ENCODE results near the gene UPK3BL2. TPM values are rescaled to one million over a fixed set of nuclear protein-coding genes. Genes with fewer than 3 reads are reported as not detected.
"Not testable (repeated sequence)": the region's sequence is repeated elsewhere in the genome, so short reads cannot be mapped to it uniquely, and the experiment has no call there.

UPK3BL2 gene
- polyA plus RNA-seq, 4 donors, result 5.8 to 15.4 (median 10.8) TPM

DNA sequence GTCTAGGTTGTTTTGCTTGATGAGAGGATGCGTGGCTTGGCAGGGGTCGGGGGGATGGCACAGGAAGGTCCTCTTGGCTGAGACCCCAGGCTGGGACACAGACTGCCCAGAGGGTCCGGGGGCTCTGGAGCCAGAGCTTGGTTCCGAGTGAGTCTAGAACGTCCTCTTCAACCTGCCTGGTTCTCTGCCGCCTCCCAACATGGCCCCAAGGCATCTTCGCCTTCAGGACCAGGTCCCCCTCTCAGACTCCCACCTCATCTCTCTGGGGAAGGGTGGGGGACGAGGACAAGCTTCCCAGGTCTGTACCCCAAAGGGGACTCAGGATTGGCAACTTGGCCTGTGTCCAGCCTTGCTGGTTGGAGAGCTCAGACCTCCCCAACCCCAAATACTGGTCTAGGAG is 1.4 kb downstream of the UPK3BL2 start:
- not testable (repeated sequence) for H3K36me3 ChIP-seq (ENCODE audit: control insufficient read depth in 3 of 3, insufficient read depth in 2 of 3, low read depth in 1 of 3, low read length in 3 of 3); H3K9me3 ChIP-seq (ENCODE audit: control insufficient read depth in 2 of 2, insufficient read depth in 1 of 2, low read depth in 1 of 2, low read length in 1 of 2); DNase-seq; FAIRE-seq; H3K4me3 ChIP-seq (ENCODE audit: low read depth in 1 of 3, low read length in 3 of 3); H3K4me1 ChIP-seq (ENCODE audit: control insufficient read depth in 3 of 3, insufficient read depth in 2 of 3, low read depth in 1 of 3, low read length in 2 of 3); H3K27me3 ChIP-seq (ENCODE audit: control insufficient read depth in 3 of 3, insufficient read depth in 3 of 3, low read length in 3 of 3); H3K27ac ChIP-seq (ENCODE audit: low read depth in 1 of 3, low read length in 2 of 3)
- WGBS, 3 donors, result 99 to 100% (median 100%) methylated on average over 3 to 4 of the region's 8 CpGs

DNA sequence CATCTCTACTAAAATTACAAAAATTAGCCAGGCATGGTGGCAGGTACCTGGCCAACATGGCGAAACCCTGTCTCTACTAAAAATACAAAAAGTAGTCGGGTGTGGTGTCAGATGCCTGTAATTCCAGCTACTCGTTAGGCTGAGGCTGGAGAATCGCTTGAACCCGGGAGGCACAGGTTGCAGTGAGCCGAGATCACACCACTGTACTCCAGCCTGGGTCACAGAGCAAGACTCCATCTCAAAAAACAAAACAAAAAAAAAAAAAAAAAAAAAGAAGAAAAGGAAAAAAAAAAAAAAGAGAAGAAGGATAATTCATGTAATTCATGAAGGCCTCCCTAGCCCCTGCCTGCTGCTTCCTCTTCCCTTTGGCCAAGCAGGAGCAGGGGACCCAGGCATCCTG is 2.9 kb downstream of the UPK3BL2 start:
- not testable (repeated sequence) for DNase-seq; H3K4me3 ChIP-seq (ENCODE audit: low read depth in 1 of 3, low read length in 3 of 3)

DNA sequence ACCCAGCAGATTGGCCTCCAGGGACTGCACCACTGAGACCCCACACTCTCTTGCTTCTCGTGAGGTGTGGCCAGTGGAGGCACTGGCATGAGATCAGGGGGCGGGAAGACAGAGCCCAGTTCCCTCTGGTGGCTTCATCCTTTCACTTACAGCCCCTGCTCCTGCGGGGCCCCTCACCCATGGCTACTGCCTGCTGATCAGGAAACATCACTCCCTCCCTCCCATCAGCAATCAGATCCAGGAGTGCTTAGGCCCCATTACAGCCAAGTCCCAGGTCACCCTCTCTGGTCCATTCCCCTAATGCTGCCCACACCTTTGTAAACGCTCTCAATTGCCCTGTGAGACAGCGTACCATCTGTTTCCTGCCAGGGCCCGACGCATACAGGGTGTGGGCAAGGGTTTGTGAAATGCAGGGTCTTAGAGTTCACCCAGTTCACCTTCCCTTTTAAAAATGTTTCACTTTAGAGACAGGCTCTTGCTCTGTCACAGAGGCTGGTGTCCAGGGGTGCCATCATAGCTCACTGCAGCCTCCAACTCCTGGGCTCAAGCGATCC is 8.4 kb downstream of the UPK3BL2 start:
- H3K36me3 ChIP-seq (ENCODE audit: control insufficient read depth in 3 of 3, insufficient read depth in 2 of 3, low read depth in 1 of 3, low read length in 3 of 3); H3K9me3 ChIP-seq (ENCODE audit: control insufficient read depth in 2 of 2, insufficient read depth in 1 of 2, low read depth in 1 of 2, low read length in 1 of 2); DNase-seq; H3K27ac ChIP-seq (ENCODE audit: low read depth in 1 of 3, low read length in 2 of 3); H3K27me3 ChIP-seq (ENCODE audit: control insufficient read depth in 3 of 3, insufficient read depth in 3 of 3, low read length in 3 of 3); FAIRE-seq; H3K4me3 ChIP-seq (ENCODE audit: low read depth in 1 of 3, low read length in 3 of 3); H3K4me1 ChIP-seq (ENCODE audit: control insufficient read depth in 3 of 3, insufficient read depth in 2 of 3, low read depth in 1 of 3, low read length in 2 of 3): not testable (repeated sequence)
- 57 to 100% (median 78%) methylated on average over 1 to 4 of the region's 8 CpGs for WGBS, 3 donors

More for the DNA sequence above, 2.9 kb downstream of the UPK3BL2 start:
- 92 to 95% (median 93%) methylated on average over 4 of the region's 6 CpGs for WGBS, 3 donors
- H3K36me3 ChIP-seq (ENCODE audit: control insufficient read depth in 3 of 3, insufficient read depth in 2 of 3, low read depth in 1 of 3, low read length in 3 of 3); FAIRE-seq; H3K4me1 ChIP-seq (ENCODE audit: control insufficient read depth in 3 of 3, insufficient read depth in 2 of 3, low read depth in 1 of 3, low read length in 2 of 3); H3K27ac ChIP-seq (ENCODE audit: low read depth in 1 of 3, low read length in 2 of 3); H3K9me3 ChIP-seq (ENCODE audit: control insufficient read depth in 2 of 2, insufficient read depth in 1 of 2, low read depth in 1 of 2, low read length in 1 of 2); H3K27me3 ChIP-seq (ENCODE audit: control insufficient read depth in 3 of 3, insufficient read depth in 3 of 3, low read length in 3 of 3): not testable (repeated sequence)

DNA sequence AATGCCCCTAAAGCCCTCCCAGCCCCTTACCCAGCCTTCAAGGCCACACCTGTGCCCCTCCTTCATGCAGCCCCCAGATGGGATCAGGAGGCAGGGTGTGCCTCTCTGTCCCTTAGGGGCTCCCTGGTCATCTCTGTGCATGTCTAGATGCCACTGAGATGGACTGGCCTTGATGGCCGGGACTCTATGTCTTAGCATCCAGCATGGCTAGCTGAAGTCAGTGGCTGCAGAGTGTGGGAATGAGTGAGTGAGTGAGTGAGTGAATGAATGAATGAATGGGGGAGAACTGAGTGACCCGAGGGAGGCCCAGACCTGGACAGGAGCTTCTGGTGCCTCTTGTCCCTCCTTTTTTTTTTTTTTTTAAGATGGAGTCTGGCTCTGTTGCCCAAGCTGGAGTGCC is 11.4 kb downstream of the UPK3BL2 start:
- not testable (repeated sequence) for H3K36me3 ChIP-seq (ENCODE audit: control insufficient read depth in 3 of 3, insufficient read depth in 2 of 3, low read depth in 1 of 3, low read length in 3 of 3); H3K4me1 ChIP-seq (ENCODE audit: control insufficient read depth in 3 of 3, insufficient read depth in 2 of 3, low read depth in 1 of 3, low read length in 2 of 3); H3K4me3 ChIP-seq (ENCODE audit: low read depth in 1 of 3, low read length in 3 of 3); FAIRE-seq; H3K27ac ChIP-seq (ENCODE audit: low read depth in 1 of 3, low read length in 2 of 3); H3K9me3 ChIP-seq (ENCODE audit: control insufficient read depth in 2 of 2, insufficient read depth in 1 of 2, low read depth in 1 of 2, low read length in 1 of 2); DNase-seq; H3K27me3 ChIP-seq (ENCODE audit: control insufficient read depth in 3 of 3, insufficient read depth in 3 of 3, low read length in 3 of 3)
- 93 to 96% (median 94%) methylated on average over 2 of the region's 2 CpGs for WGBS, 3 donors

GRCh38 chr7:102531583-102531982 is 11.9 kb downstream of the UPK3BL2 start:
- WGBS, 3 donors, result no CpG with 5 or more reads among the region's 7 CpGs
- H3K4me1 ChIP-seq (ENCODE audit: control insufficient read depth in 3 of 3, insufficient read depth in 2 of 3, low read depth in 1 of 3, low read length in 2 of 3); H3K9me3 ChIP-seq (ENCODE audit: control insufficient read depth in 2 of 2, insufficient read depth in 1 of 2, low read depth in 1 of 2, low read length in 1 of 2); H3K36me3 ChIP-seq (ENCODE audit: control insufficient read depth in 3 of 3, insufficient read depth in 2 of 3, low read depth in 1 of 3, low read length in 3 of 3); FAIRE-seq; H3K4me3 ChIP-seq (ENCODE audit: low read depth in 1 of 3, low read length in 3 of 3); H3K27me3 ChIP-seq (ENCODE audit: control insufficient read depth in 3 of 3, insufficient read depth in 3 of 3, low read length in 3 of 3); DNase-seq; H3K27ac ChIP-seq (ENCODE audit: low read depth in 1 of 3, low read length in 2 of 3): not testable (repeated sequence)

DNA sequence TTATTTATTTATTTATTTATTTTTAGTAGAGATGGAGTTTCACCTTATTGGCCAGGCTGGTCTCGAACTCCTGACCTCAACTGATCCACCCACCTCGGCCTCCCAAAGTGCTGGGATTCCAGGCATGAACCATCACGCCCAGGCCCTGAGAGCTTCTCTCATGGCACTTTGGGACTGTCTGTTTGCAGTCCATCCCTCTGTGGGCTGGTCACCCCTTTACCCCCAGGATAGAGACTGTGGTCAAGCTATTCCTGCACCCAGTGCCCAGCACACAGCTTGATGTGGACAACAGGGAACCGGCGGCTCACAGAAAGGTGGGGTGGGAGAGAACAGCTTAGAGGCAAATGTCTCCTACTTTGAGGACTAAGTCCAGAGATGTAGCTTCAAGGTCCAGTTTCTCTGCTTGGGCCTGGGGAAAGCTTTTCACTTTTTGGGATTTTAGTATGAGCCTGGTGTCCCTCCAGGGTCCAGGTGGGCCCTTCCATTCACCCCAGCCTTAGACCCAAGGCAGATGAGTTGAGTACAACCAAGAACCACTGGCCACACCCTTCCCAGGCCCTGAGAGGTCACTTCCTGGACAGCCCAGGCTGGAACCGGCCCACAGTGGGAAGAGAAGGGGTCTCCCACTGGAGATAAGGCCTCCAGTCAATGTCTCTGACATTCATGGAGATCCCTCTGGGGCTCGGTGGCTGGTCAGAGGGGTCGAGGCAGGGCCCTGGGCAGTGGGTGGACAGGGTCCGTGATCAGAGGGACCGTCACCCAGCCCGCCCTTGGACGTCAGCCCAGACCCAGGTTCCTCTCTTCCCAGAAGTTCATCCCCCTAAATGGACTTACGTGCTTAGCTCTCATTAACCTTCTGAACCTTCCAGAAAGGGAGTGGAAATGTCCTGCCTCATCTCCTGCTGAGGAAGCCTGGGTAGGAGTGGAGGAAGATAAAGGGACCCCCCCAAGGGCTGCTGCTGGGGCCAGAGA is 15.4 kb downstream of the UPK3BL2 start:
- H3K27ac ChIP-seq (ENCODE audit: low read depth in 1 of 3, low read length in 2 of 3); FAIRE-seq; DNase-seq; H3K36me3 ChIP-seq (ENCODE audit: control insufficient read depth in 3 of 3, insufficient read depth in 2 of 3, low read depth in 1 of 3, low read length in 3 of 3); H3K9me3 ChIP-seq (ENCODE audit: control insufficient read depth in 2 of 2, insufficient read depth in 1 of 2, low read depth in 1 of 2, low read length in 1 of 2); H3K4me3 ChIP-seq (ENCODE audit: low read depth in 1 of 3, low read length in 3 of 3); H3K27me3 ChIP-seq (ENCODE audit: control insufficient read depth in 3 of 3, insufficient read depth in 3 of 3, low read length in 3 of 3); H3K4me1 ChIP-seq (ENCODE audit: control insufficient read depth in 3 of 3, insufficient read depth in 2 of 3, low read depth in 1 of 3, low read length in 2 of 3): not testable (repeated sequence)
- WGBS, 3 donors, result 93 to 100% methylated on average over 1 to 3 of the region's 13 CpGs; no CpG with 5 or more reads in 1 of the 3 donors

- FAIRE-seq; H3K4me3 ChIP-seq (ENCODE audit: low read depth in 1 of 3, low read length in 3 of 3); H3K27me3 ChIP-seq (ENCODE audit: control insufficient read depth in 3 of 3, insufficient read depth in 3 of 3, low read length in 3 of 3); H3K4me1 ChIP-seq (ENCODE audit: control insufficient read depth in 3 of 3, insufficient read depth in 2 of 3, low read depth in 1 of 3, low read length in 2 of 3); H3K27ac ChIP-seq (ENCODE audit: low read depth in 1 of 3, low read length in 2 of 3); H3K36me3 ChIP-seq (ENCODE audit: control insufficient read depth in 3 of 3, insufficient read depth in 2 of 3, low read depth in 1 of 3, low read length in 3 of 3); DNase-seq; H3K9me3 ChIP-seq (ENCODE audit: control insufficient read depth in 2 of 2, insufficient read depth in 1 of 2, low read depth in 1 of 2, low read length in 1 of 2): not testable (repeated sequence)
- 85 to 95% (median 89%) methylated on average over 1 of the region's 8 CpGs for WGBS, 3 donors
Measured at GRCh38 chr7:102527182-102527581, 16.3 kb downstream of the UPK3BL2 start.

GRCh38 chr7:102524803-102525202 is 18.7 kb downstream of the UPK3BL2 start:
- not testable (repeated sequence) for FAIRE-seq; H3K27me3 ChIP-seq (ENCODE audit: control insufficient read depth in 3 of 3, insufficient read depth in 3 of 3, low read length in 3 of 3); H3K4me1 ChIP-seq (ENCODE audit: control insufficient read depth in 3 of 3, insufficient read depth in 2 of 3, low read depth in 1 of 3, low read length in 2 of 3); H3K9me3 ChIP-seq (ENCODE audit: control insufficient read depth in 2 of 2, insufficient read depth in 1 of 2, low read depth in 1 of 2, low read length in 1 of 2); H3K4me3 ChIP-seq (ENCODE audit: low read depth in 1 of 3, low read length in 3 of 3); H3K27ac ChIP-seq (ENCODE audit: low read depth in 1 of 3, low read length in 2 of 3); DNase-seq; H3K36me3 ChIP-seq (ENCODE audit: control insufficient read depth in 3 of 3, insufficient read depth in 2 of 3, low read depth in 1 of 3, low read length in 3 of 3)
- 20 to 57% (median 45%) methylated on average over 1 of the region's 2 CpGs for WGBS, 3 donors

Data from small intestine (tissue), 7 donors.